Mesendoderm (in vitro differentiated cells): ENCODE results near the gene AGPAT2.

Experiments
- DNase-seq: peaks from one replicate; pipeline ENCODE4 v3.0.0; 2013
- H2AK5ac ChIP-seq: 2 replicates; pipeline ENCODE4 v1.6.1; 2013; ENCODE audit warnings: low read length, inconsistent platforms
- H2BK120ac ChIP-seq: 2 replicates; pipeline ENCODE4 v1.6.1; 2013; ENCODE audit warnings: low read depth, mild to moderate bottlenecking, low read length, moderate library complexity, mixed read lengths
- H2BK15ac ChIP-seq: replicated peaks from 2 replicates; pipeline ENCODE4 v1.6.1; 2013; ENCODE audit warnings: low read depth, mild to moderate bottlenecking, moderate library complexity
- H2BK5ac ChIP-seq: 2 replicates; pipeline ENCODE4 v1.6.1; 2013; ENCODE audit warnings: low read length, inconsistent platforms
- H3K18ac ChIP-seq: 2 replicates; pipeline ENCODE4 v1.6.1; 2013; ENCODE audit warnings: mild to moderate bottlenecking, low read length, mixed read lengths
- H3K23ac ChIP-seq: one replicate; pipeline ENCODE4 v1.6.1; 2013; ENCODE audit warnings: low read length
- H3K27ac ChIP-seq: 2 replicates; pipeline ENCODE4 v1.5.1; 2013; ENCODE audit warnings: low read depth, mild to moderate bottlenecking, inconsistent platforms, low read length, moderate library complexity
- H3K27me3 ChIP-seq: 2 replicates; pipeline ENCODE4 v1.6.1; 2013; ENCODE audit warnings: low read length, control low read depth, mild to moderate bottlenecking, inconsistent platforms; ENCODE audit not compliant: insufficient read depth, poor library complexity
- H3K36me3 ChIP-seq: 2 replicates; pipeline ENCODE4 v1.6.1; 2013; ENCODE audit warnings: low read length, inconsistent platforms; ENCODE audit not compliant: control insufficient read depth, insufficient read depth
- H3K4ac ChIP-seq: one replicate; pipeline ENCODE4 v1.6.1; 2013; ENCODE audit warnings: low read depth, mild to moderate bottlenecking, low read length, moderate library complexity
- H3K4me1 ChIP-seq: 2 replicates; pipeline ENCODE4 v1.6.1; 2013; ENCODE audit warnings: low read depth, low read length, inconsistent platforms; ENCODE audit not compliant: control insufficient read depth
- H3K4me2 ChIP-seq: 2 replicates; pipeline ENCODE4 v1.6.1; 2013; ENCODE audit warnings: low read length
- H3K4me3 ChIP-seq: 2 replicates; pipeline ENCODE4 v1.5.1; 2013; ENCODE audit warnings: mild to moderate bottlenecking, low read length
- H3K56ac ChIP-seq: one replicate; pipeline ENCODE4 v1.6.1; 2013; ENCODE audit warnings: low read length
- H3K79me1 ChIP-seq: 2 replicates; pipeline ENCODE4 v1.6.1; 2013; ENCODE audit warnings: low read length, inconsistent platforms
- H3K79me2 ChIP-seq: 2 replicates; pipeline ENCODE4 v1.6.1; 2013; ENCODE audit warnings: mild to moderate bottlenecking, low read length; ENCODE audit not compliant: control insufficient read depth, insufficient read depth
- H3K9ac ChIP-seq: 2 replicates; pipeline ENCODE4 v1.6.1; 2013; ENCODE audit warnings: low read length, inconsistent platforms
- H4K5ac ChIP-seq: one replicate; pipeline ENCODE4 v1.6.1; 2013; ENCODE audit warnings: low read length
- H4K8ac ChIP-seq: one replicate; pipeline ENCODE4 v1.6.1; 2013; ENCODE audit warnings: low read depth, mild to moderate bottlenecking, control low read depth, low read length, moderate library complexity
- WGBS: extraction: QIAGEN DNeasy Blood & Tissue Kit; methylation state at CpG from one replicate; pipeline ENCODE4 v1.1.7; 2013; ENCODE audit warnings: low lambda C conversion rate, missing lambda C conversion rate; ENCODE audit not compliant: insufficient coverage; ENCODE audit errors: extremely low coverage; 5-methylcytosine and 5-hydroxymethylcytosine counted together

The AGPAT2 gene

DNA sequence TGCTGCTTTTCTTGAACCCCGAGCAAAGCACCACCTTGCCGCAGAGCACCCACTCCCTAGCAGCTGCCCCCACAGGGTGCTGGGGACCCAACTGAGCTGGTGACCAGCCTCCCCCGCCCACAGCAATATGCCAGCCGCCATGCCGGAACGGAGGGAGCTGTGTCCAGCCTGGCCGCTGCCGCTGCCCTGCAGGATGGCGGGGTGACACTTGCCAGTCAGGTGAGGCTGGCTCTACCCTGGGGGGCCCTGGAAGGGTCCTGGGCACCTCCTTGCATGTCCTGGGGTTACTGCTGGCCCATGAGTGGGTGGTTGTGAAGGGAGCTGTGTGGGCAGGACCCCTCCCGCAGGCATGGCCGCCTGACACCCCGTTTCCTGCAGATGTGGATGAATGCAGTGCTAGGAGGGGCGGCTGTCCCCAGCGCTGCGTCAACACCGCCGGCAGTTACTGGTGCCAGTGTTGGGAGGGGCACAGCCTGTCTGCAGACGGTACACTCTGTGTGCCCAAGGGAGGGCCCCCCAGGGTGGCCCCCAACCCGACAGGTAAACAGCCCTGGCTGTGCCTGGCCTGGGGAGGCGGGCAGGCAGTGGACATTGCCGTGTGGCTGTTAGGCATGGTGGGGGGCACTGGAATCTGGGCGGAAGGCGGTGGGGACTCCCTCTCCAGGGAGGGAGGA, 17.3 kb downstream of the AGPAT2 start:
- Histone ChIP-seq H3K36me3 (no peaks in the 10 kb centered on the region), H2AK5ac (no peak overlapping the region), H4K8ac (no peak overlapping the region), H3K18ac (no peak overlapping the region), H3K79me2 (no peaks in the 10 kb centered on the region), H3K4me2 (no peak overlapping the region), H3K56ac (no peak overlapping the region), H3K4ac (no peak overlapping the region), H3K9ac (no peak overlapping the region), H4K5ac (no peak overlapping the region), H2BK15ac (no peak overlapping the region), H3K27ac (no peak overlapping the region), H3K23ac (no peak overlapping the region), H3K4me1 (no peaks in the 10 kb centered on the region), H3K27me3 (no peaks in the 10 kb centered on the region), H2BK5ac (no peak overlapping the region), H3K79me1 (no peaks in the 10 kb centered on the region), H2BK120ac (no peak overlapping the region), H3K4me3 (no peak overlapping the region)
- DNase-seq: no peak
- WGBS: no CpG with 5 or more reads among the region's 23 CpGs

DNA sequence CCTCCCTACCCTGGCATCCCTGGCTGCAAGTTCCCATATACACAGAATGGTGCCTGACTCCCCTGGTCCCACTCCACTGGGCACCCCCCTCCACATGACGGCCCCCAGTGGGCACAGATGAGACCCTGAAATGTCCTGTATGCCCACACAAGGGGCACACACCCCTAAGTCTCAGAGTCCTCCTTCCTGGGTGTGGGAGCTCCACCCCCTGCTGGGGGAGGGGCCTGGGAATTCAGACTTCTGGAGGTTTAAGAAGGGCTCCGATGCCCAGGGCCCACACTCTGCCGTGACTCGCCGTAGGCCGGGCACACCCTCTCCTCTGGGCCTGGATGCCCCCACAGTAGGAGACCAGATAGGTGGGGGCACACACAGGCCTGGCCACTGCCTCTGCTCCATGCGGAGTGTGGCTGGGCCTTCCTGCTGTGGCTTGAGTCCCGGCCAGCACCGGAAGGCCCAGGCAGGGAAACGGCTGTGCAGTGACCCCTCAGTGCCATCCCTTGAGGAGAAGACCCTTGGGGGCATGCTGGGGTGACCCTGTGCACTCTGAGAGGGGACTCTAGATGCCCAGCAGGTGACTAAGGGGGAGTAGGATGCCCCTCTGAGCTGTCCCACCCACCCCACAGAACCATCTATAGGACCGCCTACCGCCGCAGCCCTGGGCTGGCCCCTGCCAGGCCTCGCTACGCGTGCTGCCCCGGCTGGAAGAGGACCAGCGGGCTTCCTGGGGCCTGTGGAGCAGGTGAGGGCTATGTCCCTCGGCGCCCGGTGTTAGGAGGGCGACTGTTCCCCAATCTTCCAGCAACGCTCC, 18.1 kb downstream of the AGPAT2 start:
- no peaks in the 10 kb centered on the region for H3K79me1 ChIP-seq
- no peak overlapping the region for H3K18ac ChIP-seq
- no peak overlapping the region for H2AK5ac ChIP-seq
- no peak overlapping the region for H3K4me3 ChIP-seq
- H4K5ac ChIP-seq: no peak overlapping the region
- H3K9ac ChIP-seq: no peak overlapping the region
- H3K79me2 ChIP-seq: no peaks in the 10 kb centered on the region
- H3K4me2 ChIP-seq: no peak overlapping the region
- no peaks in the 10 kb centered on the region for H3K36me3 ChIP-seq
- H2BK120ac ChIP-seq: no peak overlapping the region
- H2BK5ac ChIP-seq: no peak overlapping the region
- no peak for DNase-seq
- H3K4ac ChIP-seq: no peak overlapping the region
- no CpG with 5 or more reads among the region's 23 CpGs for WGBS
- H4K8ac ChIP-seq: no peak overlapping the region
- H3K4me1 ChIP-seq: no peaks in the 10 kb centered on the region
- H3K56ac ChIP-seq: no peak overlapping the region
- H3K27me3 ChIP-seq: no peaks in the 10 kb centered on the region
- no peak overlapping the region for H2BK15ac ChIP-seq
- H3K27ac ChIP-seq: no peak overlapping the region
- no peak overlapping the region for H3K23ac ChIP-seq

DNA sequence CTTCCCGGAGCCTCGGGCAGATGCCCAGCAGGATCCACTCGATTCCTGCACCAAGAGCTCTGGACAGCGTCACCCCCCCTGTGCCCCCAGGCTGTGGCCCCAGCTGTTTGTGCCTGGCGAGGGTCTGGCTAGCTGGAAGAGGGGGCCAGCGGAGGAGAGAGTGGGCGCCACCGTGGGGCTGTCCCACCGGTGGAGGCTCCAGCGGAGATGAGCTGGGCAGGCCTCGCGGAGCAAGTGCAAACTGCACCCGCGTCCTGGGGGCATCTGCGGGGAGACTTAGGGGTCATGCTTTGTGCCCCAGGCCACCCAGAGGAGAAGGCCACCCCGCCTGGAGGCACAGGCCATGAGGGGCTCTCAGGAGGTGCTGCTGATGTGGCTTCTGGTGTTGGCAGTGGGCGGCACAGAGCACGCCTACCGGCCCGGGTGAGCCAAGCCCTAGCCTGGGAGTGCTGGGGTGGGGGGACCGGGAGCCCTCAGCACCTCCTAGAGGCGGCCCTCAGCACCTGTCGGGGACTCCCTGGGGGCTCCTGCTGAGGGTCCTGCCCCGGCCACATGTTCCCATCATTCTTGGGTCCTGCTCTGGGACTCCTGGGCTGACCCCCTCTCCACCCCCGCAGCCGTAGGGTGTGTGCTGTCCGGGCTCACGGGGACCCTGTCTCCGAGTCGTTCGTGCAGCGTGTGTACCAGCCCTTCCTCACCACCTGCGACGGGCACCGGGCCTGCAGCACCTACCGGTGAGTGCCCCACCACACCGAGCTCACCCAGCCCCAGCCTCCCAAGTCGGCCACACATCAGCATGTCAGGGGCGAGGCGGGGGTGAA, 19.1 kb downstream of the AGPAT2 start:
- no CpG with 5 or more reads among the region's 40 CpGs for whole genome bisulfite sequencing
- Histone ChIP-seq H3K56ac (no peak overlapping the region), H3K79me1 (no peaks in the 10 kb centered on the region), H3K4ac (no peak overlapping the region), H2BK5ac (no peak overlapping the region), H2BK120ac (no peak overlapping the region), H3K36me3 (no peaks in the 10 kb centered on the region), H4K8ac (no peak overlapping the region), H2BK15ac (no peak overlapping the region), H3K9ac (no peak overlapping the region), H3K27me3 (no peaks in the 10 kb centered on the region), H4K5ac (no peak overlapping the region), H3K4me1 (no peaks in the 10 kb centered on the region), H3K27ac (no peak overlapping the region), H3K79me2 (no peaks in the 10 kb centered on the region), H2AK5ac (no peak overlapping the region), H3K4me3 (no peak overlapping the region), H3K4me2 (no peak overlapping the region), H3K18ac (no peak overlapping the region), H3K23ac (no peak overlapping the region)
- DNase-seq: no peak

DNA sequence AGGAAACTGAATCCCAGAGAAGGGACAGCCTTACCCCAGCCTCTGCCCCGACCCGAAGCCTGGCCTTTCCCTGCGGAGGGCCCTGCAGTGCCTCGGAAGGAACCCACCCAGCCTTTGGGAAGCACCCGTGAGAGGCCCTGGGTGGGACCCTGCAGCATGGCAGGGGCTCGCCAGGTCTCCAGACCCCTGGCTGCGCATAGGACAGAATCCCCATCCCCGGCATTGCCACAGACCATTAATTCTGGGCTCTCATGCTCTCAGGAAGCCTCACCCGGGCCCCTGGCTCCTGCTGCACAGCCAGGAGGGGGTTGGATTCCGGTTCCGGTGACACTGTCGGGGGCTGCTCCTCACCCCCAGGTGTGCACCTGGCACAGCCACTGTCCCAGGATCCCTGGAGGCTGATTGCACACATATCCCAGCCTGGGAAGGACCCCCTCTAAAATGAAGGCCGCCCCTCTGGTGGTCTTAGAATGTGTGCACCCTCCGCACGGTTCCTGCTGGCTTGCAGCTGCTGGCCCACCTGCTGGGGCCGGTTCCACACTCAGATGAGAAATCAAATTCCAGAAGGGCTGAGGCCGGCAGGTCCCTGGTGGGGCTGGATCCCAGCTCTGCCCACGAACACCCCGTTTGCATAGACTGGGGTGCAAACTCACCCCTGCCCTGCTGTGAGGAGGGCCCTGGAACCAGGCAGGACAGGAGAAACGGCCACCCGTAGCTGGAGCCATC, 19.9 kb downstream of the AGPAT2 start:
- no peaks in the 10 kb centered on the region for H3K79me1 ChIP-seq
- H4K8ac ChIP-seq: no peak overlapping the region
- no peaks in the 10 kb centered on the region for H3K27me3 ChIP-seq
- H2BK120ac ChIP-seq: no peak overlapping the region
- H3K18ac ChIP-seq: no peak overlapping the region
- H3K23ac ChIP-seq: no peak overlapping the region
- no CpG with 5 or more reads among the region's 21 CpGs for WGBS
- no peak overlapping the region for H3K4me3 ChIP-seq
- no peaks in the 10 kb centered on the region for H3K79me2 ChIP-seq
- no peak for DNase-seq
- H3K4me2 ChIP-seq: no peak overlapping the region
- no peak overlapping the region for H3K4ac ChIP-seq
- no peaks in the 10 kb centered on the region for H3K36me3 ChIP-seq
- no peak overlapping the region for H2BK5ac ChIP-seq
- H2AK5ac ChIP-seq: no peak overlapping the region
- no peak overlapping the region for H3K56ac ChIP-seq
- no peak overlapping the region for H4K5ac ChIP-seq
- no peaks in the 10 kb centered on the region for H3K4me1 ChIP-seq
- no peak overlapping the region for H2BK15ac ChIP-seq
- no peak overlapping the region for H3K27ac ChIP-seq
- H3K9ac ChIP-seq: no peak overlapping the region

DNA sequence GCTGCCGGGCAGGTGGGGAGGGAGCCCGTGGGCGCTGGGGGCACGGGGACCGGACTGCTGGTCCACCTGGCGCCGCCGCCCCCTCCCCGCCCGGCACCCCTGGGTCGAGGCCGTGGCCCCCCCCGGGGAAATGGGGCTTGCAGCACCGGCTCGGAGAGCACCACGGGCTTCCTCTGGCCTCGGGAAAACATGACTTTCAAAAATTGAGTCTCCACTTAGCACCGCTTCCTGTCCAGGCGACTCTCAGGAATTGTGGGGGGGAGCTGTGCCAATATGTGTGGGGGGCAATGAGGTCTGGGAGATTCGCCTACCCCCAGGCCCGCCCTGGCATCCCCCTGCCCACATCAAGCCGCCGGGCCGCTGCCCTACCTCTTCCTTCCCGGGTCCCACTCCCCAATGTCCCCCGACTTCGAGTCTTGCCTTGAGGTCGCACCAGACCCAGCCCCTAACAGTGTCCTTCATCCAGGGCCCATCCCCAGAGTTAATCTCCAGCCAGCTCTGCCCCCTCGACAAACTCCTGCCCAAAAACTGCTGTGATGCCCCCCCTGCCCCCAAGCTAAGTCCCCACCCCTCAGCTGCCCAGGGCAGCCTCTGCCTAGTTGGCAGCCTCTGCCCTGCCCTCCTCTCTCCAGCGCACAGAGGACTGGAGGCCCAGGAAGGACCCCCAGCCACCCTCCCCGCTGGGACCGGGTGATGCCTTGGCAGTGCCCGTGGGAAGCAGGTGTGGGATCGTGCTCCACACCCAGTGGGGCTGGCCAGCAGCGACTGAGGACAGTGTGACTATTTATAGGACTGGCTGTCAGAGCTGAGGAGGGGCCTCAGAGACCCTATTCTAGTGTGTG, 20.7 kb downstream of the AGPAT2 start:
- Histone ChIP-seq H3K36me3 (no peaks in the 10 kb centered on the region), H3K9ac (no peak overlapping the region), H3K4me2 (no peak overlapping the region), H3K4me3 (no peak overlapping the region), H3K79me1 (no peaks in the 10 kb centered on the region), H3K4ac (no peak overlapping the region), H4K5ac (no peak overlapping the region), H2BK15ac (no peak overlapping the region), H3K79me2 (no peaks in the 10 kb centered on the region), H3K18ac (no peak overlapping the region), H4K8ac (no peak overlapping the region), H2BK120ac (no peak overlapping the region), H3K23ac (no peak overlapping the region), H2AK5ac (no peak overlapping the region), H3K27me3 (no peaks in the 10 kb centered on the region), H3K27ac (no peak overlapping the region), H2BK5ac (no peak overlapping the region), H3K4me1 (no peaks in the 10 kb centered on the region), H3K56ac (peak overlapping the region; percentile 79)
- WGBS: no CpG with 5 or more reads among the region's 35 CpGs
- no peak for DNase-seq
